C4-2B (cell line): ENCODE measurements around the gene TIGD3.

Experiments
- ZFX ChIP-seq: fragments of 450-650 bp; IDR thresholded peaks from 2 replicates; pipeline ENCODE4 v1.6.1; 2017
- TF ChIP-seq, protein P1 (sequence below): fragments of 450-650 bp; conservative IDR thresholded peaks from 2 replicates; pipeline ENCODE4 v1.5.1; 2017; ENCODE audit warnings: mild to moderate bottlenecking

DNA sequence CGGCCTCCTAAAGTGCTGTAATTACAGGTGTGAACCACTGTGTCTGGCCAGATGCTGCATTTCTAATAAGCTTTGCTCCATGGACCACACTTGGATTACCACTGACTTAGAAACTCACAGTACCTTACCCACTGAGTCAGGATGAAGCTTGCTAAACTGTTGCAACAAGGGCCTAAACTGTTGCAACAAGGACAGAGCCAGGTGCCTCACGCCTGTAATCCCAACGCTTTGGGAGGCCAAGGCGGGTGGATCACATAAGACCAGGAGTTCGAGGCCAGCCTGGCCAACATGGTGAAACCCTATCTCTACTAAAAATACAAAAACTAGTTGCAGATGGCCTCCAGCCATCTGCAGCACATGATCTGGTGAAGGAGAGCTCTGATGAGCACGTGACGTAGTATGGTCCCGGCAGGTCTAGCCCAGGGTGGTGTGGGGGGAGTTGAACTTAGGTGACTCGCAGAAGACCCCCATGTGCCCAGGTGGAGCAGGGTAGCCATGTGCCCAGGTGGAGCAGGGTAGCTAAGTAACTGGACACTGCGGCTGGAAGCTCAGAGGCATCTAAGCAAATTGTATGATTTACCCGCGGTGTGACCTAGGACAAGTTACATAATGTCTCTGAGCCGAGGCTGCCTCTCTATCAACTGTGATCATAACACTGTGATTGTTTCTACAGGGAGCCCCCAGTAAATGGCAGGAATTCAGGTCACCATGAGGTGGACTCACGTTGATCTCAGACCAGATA, 19.5 kb downstream of the TIGD3 start:
- TF ChIP-seq ZFX, result no peak
- TF ChIP-seq, protein P1, sequence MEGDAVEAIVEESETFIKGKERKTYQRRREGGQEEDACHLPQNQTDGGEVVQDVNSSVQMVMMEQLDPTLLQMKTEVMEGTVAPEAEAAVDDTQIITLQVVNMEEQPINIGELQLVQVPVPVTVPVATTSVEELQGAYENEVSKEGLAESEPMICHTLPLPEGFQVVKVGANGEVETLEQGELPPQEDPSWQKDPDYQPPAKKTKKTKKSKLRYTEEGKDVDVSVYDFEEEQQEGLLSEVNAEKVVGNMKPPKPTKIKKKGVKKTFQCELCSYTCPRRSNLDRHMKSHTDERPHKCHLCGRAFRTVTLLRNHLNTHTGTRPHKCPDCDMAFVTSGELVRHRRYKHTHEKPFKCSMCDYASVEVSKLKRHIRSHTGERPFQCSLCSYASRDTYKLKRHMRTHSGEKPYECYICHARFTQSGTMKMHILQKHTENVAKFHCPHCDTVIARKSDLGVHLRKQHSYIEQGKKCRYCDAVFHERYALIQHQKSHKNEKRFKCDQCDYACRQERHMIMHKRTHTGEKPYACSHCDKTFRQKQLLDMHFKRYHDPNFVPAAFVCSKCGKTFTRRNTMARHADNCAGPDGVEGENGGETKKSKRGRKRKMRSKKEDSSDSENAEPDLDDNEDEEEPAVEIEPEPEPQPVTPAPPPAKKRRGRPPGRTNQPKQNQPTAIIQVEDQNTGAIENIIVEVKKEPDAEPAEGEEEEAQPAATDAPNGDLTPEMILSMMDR, result no peak
